HEK293 (cell line): ENCODE data around the gene TNS1.

Experiments used
- CTCF ChIA-PET: fragments of 350-600 bp; formaldehyde crosslinking; extraction: SDS; loops from one replicate; lab custom pipeline; 2021; ENCODE audit warnings: antibody characterized with exemption; lab: Yijun Ruan, JAX
- POLR2A ChIA-PET: fragments of 300-600 bp; formaldehyde crosslinking; extraction: SDS; loops from one replicate; lab custom pipeline; 2020; ENCODE audit warnings: antibody characterized with exemption, inconsistent platforms; lab: Yijun Ruan, JAX
- H3K27ac ChIP-seq: fragments of 200-500 bp; sonication (Bioruptor generic); 2 replicates; pipeline ENCODE4 v1.5.1; 2014; ENCODE audit warnings: low read depth, low read length, control low read depth, inconsistent platforms; ENCODE audit errors: extremely low read depth
- H3K36me3 ChIP-seq, 2 experiments: fragments of 200-500 bp in 1 of 2; sonication (Bioruptor generic) in 1 of 2; 1 replicate in 1 of 2; 2 replicates in 1 of 2; pipeline ENCODE4 v1.5.1; 2014 to 2017; ENCODE audit warnings: inconsistent platforms in 2 of 2, low read length in 2 of 2; ENCODE audit not compliant: control insufficient read depth in 2 of 2, insufficient read depth in 1 of 2
- H3K4me1 ChIP-seq: fragments of 200-500 bp; sonication (Bioruptor generic); 2 replicates; pipeline ENCODE4 v1.5.1; 2014; ENCODE audit warnings: mild to moderate bottlenecking, low read length, inconsistent platforms; ENCODE audit not compliant: control insufficient read depth, insufficient read depth
- H3K4me3 ChIP-seq: 2 replicates; pipeline ENCODE4 v1.5.1; 2011; ENCODE audit warnings: low read depth, mild to moderate bottlenecking, control low read depth, low read length, moderate library complexity
- H3K9me3 ChIP-seq: fragments of 200-500 bp; sonication (Bioruptor generic); 2 replicates; pipeline ENCODE4 v1.5.1; 2014; ENCODE audit warnings: low read depth, low read length, inconsistent platforms; ENCODE audit not compliant: control insufficient read depth, insufficient read depth
- GLIS2 ChIP-seq: fragments of 450-650 bp; formaldehyde crosslinking; IDR thresholded peaks from 2 replicates; pipeline ENCODE4 v1.5.1; 2016; ENCODE audit warnings: missing biosample characterization, missing genetic modification characterization
- YY2 ChIP-seq: fragments of 450-650 bp; formaldehyde crosslinking; IDR thresholded peaks from 2 replicates; pipeline ENCODE4 v1.5.1; 2016; ENCODE audit warnings: missing biosample characterization, missing genetic modification characterization
- ZFP69B ChIP-seq: fragments of 450-650 bp; formaldehyde crosslinking; IDR thresholded peaks from 2 replicates; pipeline ENCODE4 v1.5.1; 2016; ENCODE audit warnings: missing biosample characterization, missing genetic modification characterization
- ZNF169 ChIP-seq: fragments of 450-650 bp; formaldehyde crosslinking; IDR thresholded peaks from 2 replicates; pipeline ENCODE4 v1.5.1; 2016; ENCODE audit warnings: missing biosample characterization, missing genetic modification characterization
- ZNF2 ChIP-seq: fragments of 450-650 bp; formaldehyde crosslinking; IDR thresholded peaks from 2 replicates; pipeline ENCODE4 v1.5.1; 2016; ENCODE audit warnings: missing biosample characterization, missing genetic modification characterization
- ZNF202 ChIP-seq: fragments of 450-650 bp; formaldehyde crosslinking; IDR thresholded peaks from 2 replicates; pipeline ENCODE4 v1.5.1; 2016; ENCODE audit warnings: missing biosample characterization, missing genetic modification characterization, borderline replicate concordance
- ZNF404 ChIP-seq: fragments of 450-650 bp; formaldehyde crosslinking; IDR thresholded peaks from 2 replicates; pipeline ENCODE4 v1.5.1; 2017; ENCODE audit warnings: missing biosample characterization, missing genetic modification characterization
- ZNF423 ChIP-seq: fragments of 450-650 bp; formaldehyde crosslinking; IDR thresholded peaks from 2 replicates; pipeline ENCODE4 v1.5.1; 2016; ENCODE audit warnings: missing biosample characterization, missing genetic modification characterization
- ZNF426 ChIP-seq: fragments of 450-650 bp; formaldehyde crosslinking; IDR thresholded peaks from 2 replicates; pipeline ENCODE4 v1.5.1; 2017; ENCODE audit warnings: missing biosample characterization, missing genetic modification characterization, mild to moderate bottlenecking, inconsistent platforms, moderate library complexity
- ZNF514 ChIP-seq: fragments of 450-650 bp; formaldehyde crosslinking; IDR thresholded peaks from 2 replicates; pipeline ENCODE4 v1.5.1; 2016; ENCODE audit warnings: missing biosample characterization, missing genetic modification characterization
- ZNF548 ChIP-seq: fragments of 450-650 bp; formaldehyde crosslinking; IDR thresholded peaks from 2 replicates; pipeline ENCODE4 v1.5.1; 2016; ENCODE audit warnings: missing biosample characterization, missing genetic modification characterization
- ZNF670 ChIP-seq: fragments of 450-650 bp; formaldehyde crosslinking; IDR thresholded peaks from 2 replicates; pipeline ENCODE4 v1.5.1; 2016; ENCODE audit warnings: missing biosample characterization, missing genetic modification characterization, low read depth
- ZSCAN30 ChIP-seq: fragments of 450-650 bp; IDR thresholded peaks from 2 replicates; pipeline ENCODE4 v1.5.1; 2018; ENCODE audit warnings: missing biosample characterization, mild to moderate bottlenecking, missing genetic modification characterization, moderate library complexity
- TF ChIP-seq, protein P1 (sequence below): fragments of 450-650 bp; formaldehyde crosslinking; IDR thresholded peaks from 2 replicates; pipeline ENCODE4 v1.5.1; 2016; ENCODE audit warnings: missing biosample characterization, missing genetic modification characterization
- TF ChIP-seq, protein P2 (sequence below): fragments of 450-650 bp; formaldehyde crosslinking; IDR thresholded peaks from 2 replicates; pipeline ENCODE4 v1.5.1; 2017; ENCODE audit warnings: missing biosample characterization, missing genetic modification characterization
- TF ChIP-seq, protein P3 (sequence below): fragments of 450-650 bp; formaldehyde crosslinking; IDR thresholded peaks from 2 replicates; pipeline ENCODE4 v1.5.1; 2016; ENCODE audit warnings: missing biosample characterization, missing genetic modification characterization
- TF ChIP-seq, protein P4 (sequence below): fragments of 450-650 bp; formaldehyde crosslinking; IDR thresholded peaks from 2 replicates; pipeline ENCODE4 v1.5.1; 2016; ENCODE audit warnings: missing biosample characterization, missing genetic modification characterization
- TF ChIP-seq, protein P5 (sequence below): fragments of 450-650 bp; formaldehyde crosslinking; IDR thresholded peaks from 2 replicates; pipeline ENCODE4 v1.5.1; 2017; ENCODE audit warnings: missing biosample characterization, missing genetic modification characterization
- TF ChIP-seq, protein P6 (sequence below): fragments of 450-650 bp; IDR thresholded peaks from 2 replicates; pipeline ENCODE4 v1.5.1; 2018; ENCODE audit warnings: missing biosample characterization, missing genetic modification characterization

TNS1 gene

DNA sequence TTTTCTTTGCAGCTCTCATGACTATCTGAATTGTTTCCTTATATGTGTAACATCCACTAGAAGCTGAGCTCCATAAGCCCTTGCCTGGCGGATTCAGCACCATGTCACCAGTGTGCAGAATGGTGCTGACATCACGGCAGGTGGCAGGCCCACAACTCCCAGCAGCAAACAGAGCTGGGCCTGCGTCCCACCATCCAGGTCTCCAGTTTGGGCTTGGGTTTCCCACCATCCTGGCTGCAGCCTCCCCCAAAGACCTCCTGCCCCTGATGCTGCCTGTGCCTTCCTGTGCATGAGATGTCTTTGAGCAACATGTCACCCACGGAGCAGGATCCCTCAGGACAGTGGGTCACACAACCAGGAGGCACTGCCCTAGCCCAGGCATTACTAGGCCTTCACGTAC is 113.1 kb downstream of the TNS1 start:
- ChIA-PET CTCF (interaction anchor here (0.6 to 17.5 kb wide), 5 partner anchors 10 to 100 kb away, joined by 3 to 387 read pairs (median 10); no protein-coding TSS in a partner anchor), POLR2A (no interaction called here)
- no peak overlapping the region for H3K27ac ChIP-seq
- no peaks in the 10 kb centered on the region for H3K9me3 ChIP-seq
- no peak for TF ChIP-seq ZNF169 (tag by site-specific recombination)
- TF ChIP-seq, protein P1, sequence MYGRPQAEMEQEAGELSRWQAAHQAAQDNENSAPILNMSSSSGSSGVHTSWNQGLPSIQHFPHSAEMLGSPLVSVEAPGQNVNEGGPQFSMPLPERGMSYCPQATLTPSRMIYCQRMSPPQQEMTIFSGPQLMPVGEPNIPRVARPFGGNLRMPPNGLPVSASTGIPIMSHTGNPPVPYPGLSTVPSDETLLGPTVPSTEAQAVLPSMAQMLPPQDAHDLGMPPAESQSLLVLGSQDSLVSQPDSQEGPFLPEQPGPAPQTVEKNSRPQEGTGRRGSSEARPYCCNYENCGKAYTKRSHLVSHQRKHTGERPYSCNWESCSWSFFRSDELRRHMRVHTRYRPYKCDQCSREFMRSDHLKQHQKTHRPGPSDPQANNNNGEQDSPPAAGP (tag by site-specific recombination) = no peak
- TF ChIP-seq ZNF670 (tag by site-specific recombination) = no peak
- TF ChIP-seq, protein P2, sequence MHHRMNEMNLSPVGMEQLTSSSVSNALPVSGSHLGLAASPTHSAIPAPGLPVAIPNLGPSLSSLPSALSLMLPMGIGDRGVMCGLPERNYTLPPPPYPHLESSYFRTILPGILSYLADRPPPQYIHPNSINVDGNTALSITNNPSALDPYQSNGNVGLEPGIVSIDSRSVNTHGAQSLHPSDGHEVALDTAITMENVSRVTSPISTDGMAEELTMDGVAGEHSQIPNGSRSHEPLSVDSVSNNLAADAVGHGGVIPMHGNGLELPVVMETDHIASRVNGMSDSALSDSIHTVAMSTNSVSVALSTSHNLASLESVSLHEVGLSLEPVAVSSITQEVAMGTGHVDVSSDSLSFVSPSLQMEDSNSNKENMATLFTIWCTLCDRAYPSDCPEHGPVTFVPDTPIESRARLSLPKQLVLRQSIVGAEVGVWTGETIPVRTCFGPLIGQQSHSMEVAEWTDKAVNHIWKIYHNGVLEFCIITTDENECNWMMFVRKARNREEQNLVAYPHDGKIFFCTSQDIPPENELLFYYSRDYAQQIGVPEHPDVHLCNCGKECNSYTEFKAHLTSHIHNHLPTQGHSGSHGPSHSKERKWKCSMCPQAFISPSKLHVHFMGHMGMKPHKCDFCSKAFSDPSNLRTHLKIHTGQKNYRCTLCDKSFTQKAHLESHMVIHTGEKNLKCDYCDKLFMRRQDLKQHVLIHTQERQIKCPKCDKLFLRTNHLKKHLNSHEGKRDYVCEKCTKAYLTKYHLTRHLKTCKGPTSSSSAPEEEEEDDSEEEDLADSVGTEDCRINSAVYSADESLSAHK (tag by site-specific recombination) = no peak
- TF ChIP-seq ZFP69B (tag by site-specific recombination) = no peak
- no peak for TF ChIP-seq ZNF548 (tag by site-specific recombination)
- TF ChIP-seq, protein P3, sequence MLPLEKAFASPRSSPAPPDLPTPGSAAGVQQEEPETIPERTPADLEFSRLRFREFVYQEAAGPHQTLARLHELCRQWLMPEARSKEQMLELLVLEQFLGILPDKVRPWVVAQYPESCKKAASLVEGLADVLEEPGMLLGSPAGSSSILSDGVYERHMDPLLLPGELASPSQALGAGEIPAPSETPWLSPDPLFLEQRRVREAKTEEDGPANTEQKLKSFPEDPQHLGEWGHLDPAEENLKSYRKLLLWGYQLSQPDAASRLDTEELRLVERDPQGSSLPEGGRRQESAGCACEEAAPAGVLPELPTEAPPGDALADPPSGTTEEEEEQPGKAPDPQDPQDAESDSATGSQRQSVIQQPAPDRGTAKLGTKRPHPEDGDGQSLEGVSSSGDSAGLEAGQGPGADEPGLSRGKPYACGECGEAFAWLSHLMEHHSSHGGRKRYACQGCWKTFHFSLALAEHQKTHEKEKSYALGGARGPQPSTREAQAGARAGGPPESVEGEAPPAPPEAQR (tag by site-specific recombination) = no peak
- TF ChIP-seq ZNF2 (tag by site-specific recombination) = no peak
- TF ChIP-seq ZSCAN30 (tag by site-specific recombination) = no peak
- TF ChIP-seq, protein P4, sequence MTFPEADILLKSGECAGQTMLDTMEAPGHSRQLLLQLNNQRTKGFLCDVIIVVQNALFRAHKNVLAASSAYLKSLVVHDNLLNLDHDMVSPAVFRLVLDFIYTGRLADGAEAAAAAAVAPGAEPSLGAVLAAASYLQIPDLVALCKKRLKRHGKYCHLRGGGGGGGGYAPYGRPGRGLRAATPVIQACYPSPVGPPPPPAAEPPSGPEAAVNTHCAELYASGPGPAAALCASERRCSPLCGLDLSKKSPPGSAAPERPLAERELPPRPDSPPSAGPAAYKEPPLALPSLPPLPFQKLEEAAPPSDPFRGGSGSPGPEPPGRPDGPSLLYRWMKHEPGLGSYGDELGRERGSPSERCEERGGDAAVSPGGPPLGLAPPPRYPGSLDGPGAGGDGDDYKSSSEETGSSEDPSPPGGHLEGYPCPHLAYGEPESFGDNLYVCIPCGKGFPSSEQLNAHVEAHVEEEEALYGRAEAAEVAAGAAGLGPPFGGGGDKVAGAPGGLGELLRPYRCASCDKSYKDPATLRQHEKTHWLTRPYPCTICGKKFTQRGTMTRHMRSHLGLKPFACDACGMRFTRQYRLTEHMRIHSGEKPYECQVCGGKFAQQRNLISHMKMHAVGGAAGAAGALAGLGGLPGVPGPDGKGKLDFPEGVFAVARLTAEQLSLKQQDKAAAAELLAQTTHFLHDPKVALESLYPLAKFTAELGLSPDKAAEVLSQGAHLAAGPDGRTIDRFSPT (tag by site-specific recombination) = no peak
- no peak for TF ChIP-seq ZNF202
- TF ChIP-seq, protein P5, sequence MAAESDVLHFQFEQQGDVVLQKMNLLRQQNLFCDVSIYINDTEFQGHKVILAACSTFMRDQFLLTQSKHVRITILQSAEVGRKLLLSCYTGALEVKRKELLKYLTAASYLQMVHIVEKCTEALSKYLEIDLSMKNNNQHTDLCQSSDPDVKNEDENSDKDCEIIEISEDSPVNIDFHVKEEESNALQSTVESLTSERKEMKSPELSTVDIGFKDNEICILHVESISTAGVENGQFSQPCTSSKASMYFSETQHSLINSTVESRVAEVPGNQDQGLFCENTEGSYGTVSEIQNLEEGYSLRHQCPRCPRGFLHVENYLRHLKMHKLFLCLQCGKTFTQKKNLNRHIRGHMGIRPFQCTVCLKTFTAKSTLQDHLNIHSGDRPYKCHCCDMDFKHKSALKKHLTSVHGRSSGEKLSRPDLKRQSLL = no peak
- no peak for TF ChIP-seq ZNF514
- TF ChIP-seq, protein P6, sequence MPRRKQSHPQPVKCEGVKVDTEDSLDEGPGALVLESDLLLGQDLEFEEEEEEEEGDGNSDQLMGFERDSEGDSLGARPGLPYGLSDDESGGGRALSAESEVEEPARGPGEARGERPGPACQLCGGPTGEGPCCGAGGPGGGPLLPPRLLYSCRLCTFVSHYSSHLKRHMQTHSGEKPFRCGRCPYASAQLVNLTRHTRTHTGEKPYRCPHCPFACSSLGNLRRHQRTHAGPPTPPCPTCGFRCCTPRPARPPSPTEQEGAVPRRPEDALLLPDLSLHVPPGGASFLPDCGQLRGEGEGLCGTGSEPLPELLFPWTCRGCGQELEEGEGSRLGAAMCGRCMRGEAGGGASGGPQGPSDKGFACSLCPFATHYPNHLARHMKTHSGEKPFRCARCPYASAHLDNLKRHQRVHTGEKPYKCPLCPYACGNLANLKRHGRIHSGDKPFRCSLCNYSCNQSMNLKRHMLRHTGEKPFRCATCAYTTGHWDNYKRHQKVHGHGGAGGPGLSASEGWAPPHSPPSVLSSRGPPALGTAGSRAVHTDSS = no peak
- no peak for TF ChIP-seq GLIS2 (tag by site-specific recombination)
- TF ChIP-seq ZNF404 (tag by site-specific recombination) = no peak
- TF ChIP-seq YY2 (tag by site-specific recombination) = no peak
- TF ChIP-seq ZNF426 = no peak
- TF ChIP-seq ZNF423 (tag by site-specific recombination) = no peak
- H3K4me1 ChIP-seq = no peaks in the 10 kb centered on the region
- H3K36me3 ChIP-seq = peaks cover 0 to 7% of the 10 kb centered on the region in 2 experiments; a peak in 1 of 3 replicates
- H3K4me3 ChIP-seq = no peak overlapping the region
